KMS-11 (cell line): ENCODE measurements around the gene PDCD2L.

Source experiments
- H2AFZ ChIP-seq: fragments of 200-600 bp; sonication (generic); 2 replicates; pipeline ENCODE4 v1.6.1; 2016; ENCODE audit warnings: antibody characterized with exemption, mixed run types, low read depth
- H3K27ac ChIP-seq: fragments of 200-600 bp; sonication (generic); 2 replicates; pipeline ENCODE4 v1.6.1; 2016; ENCODE audit warnings: mild to moderate bottlenecking, mixed run types
- H3K27me3 ChIP-seq: fragments of 200-600 bp; sonication (generic); 2 replicates; pipeline ENCODE4 v1.6.1; 2017; ENCODE audit warnings: mild to moderate bottlenecking, low read depth, mixed run types, moderate library complexity; ENCODE audit not compliant: insufficient read depth
- H3K36me3 ChIP-seq: fragments of 200-600 bp; sonication (generic); 2 replicates; pipeline ENCODE4 v1.6.1; 2017; ENCODE audit warnings: mild to moderate bottlenecking, mixed run types; ENCODE audit not compliant: insufficient read depth
- H3K4me1 ChIP-seq: fragments of 200-600 bp; sonication (generic); 2 replicates; pipeline ENCODE4 v1.6.1; 2016; ENCODE audit warnings: mild to moderate bottlenecking, low read depth, mixed run types; ENCODE audit not compliant: poor library complexity, severe bottlenecking
- H3K4me2 ChIP-seq: fragments of 200-600 bp; sonication (generic); 2 replicates; pipeline ENCODE4 v1.7.0; 2016; ENCODE audit warnings: mild to moderate bottlenecking, mixed run types
- H3K4me3 ChIP-seq: fragments of 200-600 bp; sonication (generic); IDR thresholded peaks from 2 replicates; pipeline ENCODE4 v1.6.1; 2017; ENCODE audit warnings: low read depth, low read length, mixed read lengths; ENCODE audit not compliant: insufficient read depth
- H3K79me2 ChIP-seq: fragments of 200-600 bp; sonication (generic); 2 replicates; pipeline ENCODE4 v1.6.1; 2016; ENCODE audit warnings: low read depth, mixed run types; ENCODE audit not compliant: insufficient read depth
- H3K9ac ChIP-seq: fragments of 200-600 bp; sonication (generic); 2 replicates; pipeline ENCODE4 v1.6.1; 2016; ENCODE audit warnings: mild to moderate bottlenecking, mixed run types
- H4K20me1 ChIP-seq: fragments of 200-600 bp; sonication (generic); 2 replicates; pipeline ENCODE4 v1.6.1; 2016; ENCODE audit warnings: mild to moderate bottlenecking, mixed run types; ENCODE audit not compliant: insufficient read depth
- CTCF ChIP-seq: fragments of 200-600 bp; sonication (generic); conservative IDR thresholded peaks from 2 replicates; pipeline ENCODE4 v1.6.1; 2017; ENCODE audit warnings: low read depth, mild to moderate bottlenecking, antibody characterized with exemption, low read length, moderate library complexity, mixed read lengths

The PDCD2L gene

GRCh38 chr19:34359140-34359953, 44.9 kb upstream of the PDCD2L start:
- peaks cover 2% of the 10 kb centered on the region for H3K4me1 ChIP-seq
- no peaks in the 10 kb centered on the region for H3K27me3 ChIP-seq
- peak; percentile 3; the same call in 1 of the 2 replicates for TF ChIP-seq CTCF
- no peaks in the 10 kb centered on the region for H3K36me3 ChIP-seq
- no peaks in the 10 kb centered on the region for H4K20me1 ChIP-seq
- peak overlapping the region; percentile 50; the same call in 1 of the 2 replicates for H3K9ac ChIP-seq
- no peak overlapping the region for H3K4me3 ChIP-seq
- peak overlapping the region; percentile 35; the same call in 1 of the 2 replicates for H2AFZ ChIP-seq
- no peaks in the 10 kb centered on the region for H3K79me2 ChIP-seq
- peak overlapping the region; percentile 53; the same call in 1 of the 2 replicates for H3K27ac ChIP-seq
- peak overlapping the region; percentile 62; the same call in 1 of the 2 replicates for H3K4me2 ChIP-seq

- Histone ChIP-seq H2AFZ (peak overlapping the region; percentile 19; the same call in 1 of the 2 replicates), H3K27ac (peak overlapping the region; percentile 53; the same call in 1 of the 2 replicates), H3K4me1 (peaks cover 7% of the 10 kb centered on the region), H4K20me1 (no peaks in the 10 kb centered on the region), H3K4me3 (no peak overlapping the region), H3K4me2 (peak overlapping the region; percentile 62; the same call in 1 of the 2 replicates), H3K9ac (peak overlapping the region; percentile 50; the same call in 1 of the 2 replicates), H3K36me3 (no peaks in the 10 kb centered on the region), H3K79me2 (no peaks in the 10 kb centered on the region), H3K27me3 (no peaks in the 10 kb centered on the region)
- TF ChIP-seq CTCF = no peak
These were observed 44.3 kb upstream of the PDCD2L start for GRCh38 chr19:34359954-34360315.

GRCh38 chr19:34360354-34360909, 43.8 kb upstream of the PDCD2L start:
- no peak overlapping the region for H3K4me3 ChIP-seq
- no peak overlapping the region for H3K4me2 ChIP-seq
- H3K36me3 ChIP-seq = no peaks in the 10 kb centered on the region
- no peaks in the 10 kb centered on the region for H4K20me1 ChIP-seq
- H3K27me3 ChIP-seq = no peaks in the 10 kb centered on the region
- no peak overlapping the region for H2AFZ ChIP-seq
- no peak for TF ChIP-seq CTCF
- peaks cover 3% of the 10 kb centered on the region; the same call in 1 of the 2 replicates for H3K79me2 ChIP-seq
- no peak overlapping the region for H3K27ac ChIP-seq
- no peak overlapping the region for H3K9ac ChIP-seq
- H3K4me1 ChIP-seq = peaks cover 7% of the 10 kb centered on the region

GRCh38 chr19:34362679-34363069, 41.5 kb upstream of the PDCD2L start:
- no peak overlapping the region for H3K27ac ChIP-seq
- H3K27me3 ChIP-seq = no peaks in the 10 kb centered on the region
- H3K79me2 ChIP-seq = peaks cover 23% of the 10 kb centered on the region
- no peak overlapping the region for H2AFZ ChIP-seq
- H3K9ac ChIP-seq = no peak overlapping the region
- H4K20me1 ChIP-seq = no peaks in the 10 kb centered on the region
- peaks cover 21% of the 10 kb centered on the region for H3K4me1 ChIP-seq
- H3K4me3 ChIP-seq = no peak overlapping the region
- no peak overlapping the region for H3K4me2 ChIP-seq
- peaks cover 14% of the 10 kb centered on the region; the same call in 1 of the 2 replicates for H3K36me3 ChIP-seq
- no peak for TF ChIP-seq CTCF
